OCI-M1 (cell line): Measurements from ENCODE around the gene DHRS7C.

Experiments
- DNase-seq: peaks from one replicate; lab custom pipeline; 2025; lab: John Stamatoyannopoulos, UW

Gene DHRS7C

GRCh38 chr17:9765322-9765721, 26.1 kb downstream of the DHRS7C start:
- DNase-seq = no peak

- DNase-seq = peak; percentile 18
Observed at GRCh38 chr17:9763643-9764042, 27.7 kb downstream of the DHRS7C start.

GRCh38 chr17:9760266-9760665, 31.1 kb downstream of the DHRS7C start:
- no peak for DNase-seq

GRCh38 chr17:9755083-9755482, 36.3 kb downstream of the DHRS7C start:
- DNase-seq = no peak

GRCh38 chr17:9750524-9750923, 40.9 kb downstream of the DHRS7C start:
- no peak for DNase-seq

GRCh38 chr17:9729735-9730420, 61.5 kb downstream of the DHRS7C start:
- DNase-seq = no peak

GRCh38 chr17:9729034-9729650, 62.2 kb downstream of the DHRS7C start:
- DNase-seq = peak; percentile 51

GRCh38 chr17:9728564-9728963, 62.8 kb downstream of the DHRS7C start:
- no peak for DNase-seq

GRCh38 chr17:9728005-9728404, 63.4 kb downstream of the DHRS7C start:
- DNase-seq = no peak

- DNase-seq = no peak
Observed at GRCh38 chr17:9726291-9726690, 65.1 kb downstream of the DHRS7C start.

GRCh38 chr17:9725575-9725974, 65.8 kb downstream of the DHRS7C start:
- DNase-seq = no peak
